CD4-positive, alpha-beta T cell treated with Interleukin-17A for 4 hours (primary cell): ENCODE results near the gene MXRA8.
"Not testable (repeated sequence)": the region's sequence is repeated elsewhere in the genome, so short reads cannot be mapped to it uniquely, and the experiment has no call there.

ENCODE experiments used
- DNase-seq: peaks from one replicate; pipeline ENCODE4 v3.0.0-alpha.2; 2020; ENCODE audit warnings: mixed read lengths

Gene MXRA8

GRCh38 chr1:1318777-1319645, 39.3 kb downstream of the MXRA8 start:
- no peak for DNase-seq

GRCh38 chr1:1318131-1318652, 40.2 kb downstream of the MXRA8 start:
- no peak for DNase-seq

GRCh38 chr1:1317420-1317819, 40.9 kb downstream of the MXRA8 start:
- DNase-seq = no peak

- DNase-seq = not testable (repeated sequence)
These were observed 42.2 kb downstream of the MXRA8 start for GRCh38 chr1:1316199-1316598.

- DNase-seq = no peak
These were observed 42.9 kb downstream of the MXRA8 start for GRCh38 chr1:1315435-1315954.

GRCh38 chr1:1314678-1315335, 43.5 kb downstream of the MXRA8 start:
- no peak for DNase-seq

GRCh38 chr1:1314237-1314586, 44.1 kb downstream of the MXRA8 start:
- no peak for DNase-seq

GRCh38 chr1:1313500-1314236, 44.7 kb downstream of the MXRA8 start:
- no peak for DNase-seq

GRCh38 chr1:1312450-1313314, 45.7 kb downstream of the MXRA8 start:
- no peak for DNase-seq

GRCh38 chr1:1311107-1312104, 46.9 kb downstream of the MXRA8 start:
- DNase-seq = no peak

- no peak for DNase-seq
These were observed 47.8 kb downstream of the MXRA8 start for GRCh38 chr1:1310476-1311053.

- DNase-seq = no peak
These were observed 48.3 kb downstream of the MXRA8 start for GRCh38 chr1:1310109-1310385.

GRCh38 chr1:1309251-1310108, 48.9 kb downstream of the MXRA8 start:
- DNase-seq = peak; percentile 11

GRCh38 chr1:1308756-1309250, 49.6 kb downstream of the MXRA8 start:
- peak; percentile 12 for DNase-seq

- DNase-seq = peak; percentile 93
These were observed 50.2 kb downstream of the MXRA8 start, which contains the start of the genes ACAP3 and PUSL1 for GRCh38 chr1:1307923-1308755. ACAP3 (minus strand) TSS chr1:1307930; CDS start chr1:1307815, 115 bp downstream. PUSL1 (plus strand) TSS chr1:1308597; CDS start chr1:1308644, 47 bp downstream.

- no peak for DNase-seq
These were observed 51.0 kb downstream of the MXRA8 start for GRCh38 chr1:1307261-1307922.

- peak; percentile 13 for DNase-seq
These were observed 51.6 kb downstream of the MXRA8 start for GRCh38 chr1:1306661-1307260.
